HG02623 (cell line): ENCODE results near the gene HORMAD2.
"Not testable (repeated sequence)": the region's sequence is repeated elsewhere in the genome, so short reads cannot be mapped to it uniquely, and the experiment has no call there.

ENCODE experiments used
- ATAC-seq: cut with Tn5 transposase; IDR thresholded peaks from one replicate; pipeline ENCODE4 v1.9.1; 2021; ENCODE audit warnings: moderate library complexity; ENCODE audit not compliant: unreplicated experiment

Gene HORMAD2

GRCh38 chr22:30187094-30187493, 106.8 kb downstream of the HORMAD2 start:
- ATAC-seq = no peak

GRCh38 chr22:30187529-30188407, 107.5 kb downstream of the HORMAD2 start:
- ATAC-seq = no peak

DNA sequence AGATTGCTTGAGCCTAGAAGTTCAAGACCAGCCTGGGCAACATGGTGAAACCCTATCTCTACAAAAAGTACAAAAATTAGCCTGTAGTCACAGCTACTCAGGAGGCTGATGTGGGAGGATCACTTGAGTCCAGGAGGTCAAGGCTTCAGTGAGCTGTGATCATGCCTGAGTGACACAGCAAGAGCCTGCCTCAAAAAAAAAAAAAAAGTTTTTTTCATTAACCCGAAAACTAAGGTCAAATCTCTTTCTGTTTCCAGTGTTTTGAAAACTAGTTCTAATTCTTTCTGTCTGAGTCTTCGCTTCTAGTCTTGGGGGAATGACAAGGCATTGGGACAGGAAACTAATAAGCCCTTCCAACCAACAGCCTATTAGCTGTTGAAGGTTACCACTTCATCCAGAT, 108.6 kb downstream of the HORMAD2 start:
- ATAC-seq = no peak

DNA sequence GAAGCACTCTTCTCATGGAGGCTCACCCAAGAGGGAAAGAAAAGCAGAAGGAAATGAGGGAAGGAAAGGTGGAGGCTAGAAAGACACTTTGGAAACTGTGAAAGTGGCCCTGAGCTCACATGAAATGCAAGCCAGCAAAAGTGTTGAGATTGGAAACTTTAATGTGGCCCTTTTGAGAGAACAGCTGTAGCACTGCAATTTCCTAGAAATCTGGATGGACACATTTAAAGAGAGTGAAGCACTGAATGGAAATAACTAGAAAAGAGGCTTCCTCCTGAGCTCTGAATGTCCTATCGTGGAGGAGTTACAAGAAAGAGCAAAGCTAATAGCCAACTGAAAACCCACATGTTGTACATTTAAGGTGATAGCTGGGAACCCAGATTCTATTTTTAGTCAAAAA, 110.3 kb downstream of the HORMAD2 start:
- no peak for ATAC-seq

GRCh38 chr22:30191040-30191701, 110.9 kb downstream of the HORMAD2 start:
- ATAC-seq = no peak

GRCh38 chr22:30192427-30192826, 112.2 kb downstream of the HORMAD2 start:
- no peak for ATAC-seq

GRCh38 chr22:30193031-30193775, 112.9 kb downstream of the HORMAD2 start:
- no peak for ATAC-seq

DNA sequence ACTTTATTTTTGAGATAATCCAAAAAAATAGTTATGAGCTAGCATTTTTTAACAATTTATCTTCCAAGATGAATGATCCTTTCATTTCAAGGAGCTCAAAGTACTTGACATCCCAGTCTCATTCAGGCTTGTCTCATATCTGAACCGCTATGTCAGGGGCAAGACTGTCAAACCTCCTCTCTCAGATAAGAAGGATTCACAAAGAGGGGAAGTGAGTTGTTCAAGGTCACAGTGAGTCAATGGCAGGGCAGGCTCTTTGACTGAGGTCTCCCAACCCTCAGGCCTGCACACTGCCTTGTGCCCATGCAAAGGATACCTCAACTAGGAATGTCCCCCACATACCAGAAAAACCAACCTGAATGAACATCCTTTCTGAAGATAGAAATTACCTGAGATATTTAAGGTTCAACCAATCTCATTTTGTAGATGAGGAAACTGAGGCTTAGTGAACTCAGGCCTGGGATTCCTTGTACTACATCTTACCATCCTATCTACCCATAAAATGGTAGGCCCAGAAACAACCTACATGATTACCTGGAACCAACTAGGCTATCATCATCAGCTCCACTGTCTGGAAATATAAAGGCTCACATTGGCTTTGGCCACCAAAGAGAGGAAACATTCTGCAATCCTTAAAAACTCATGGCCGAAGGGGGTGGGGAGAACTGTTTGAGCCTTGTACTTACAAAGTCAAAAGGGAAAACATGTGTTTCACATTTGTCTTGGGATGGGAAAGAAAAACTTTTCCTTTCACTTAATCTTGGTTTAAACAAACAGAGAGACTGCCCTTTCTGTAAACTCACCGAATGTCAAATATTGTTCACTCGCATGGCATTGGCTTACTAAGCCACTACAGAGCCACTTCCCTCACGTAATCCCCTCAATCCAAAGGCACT, 115.2 kb downstream of the HORMAD2 start:
- no peak for ATAC-seq

GRCh38 chr22:30196141-30196879, 116.0 kb downstream of the HORMAD2 start:
- no peak for ATAC-seq

GRCh38 chr22:30196880-30197336, 116.6 kb downstream of the HORMAD2 start:
- no peak for ATAC-seq

DNA sequence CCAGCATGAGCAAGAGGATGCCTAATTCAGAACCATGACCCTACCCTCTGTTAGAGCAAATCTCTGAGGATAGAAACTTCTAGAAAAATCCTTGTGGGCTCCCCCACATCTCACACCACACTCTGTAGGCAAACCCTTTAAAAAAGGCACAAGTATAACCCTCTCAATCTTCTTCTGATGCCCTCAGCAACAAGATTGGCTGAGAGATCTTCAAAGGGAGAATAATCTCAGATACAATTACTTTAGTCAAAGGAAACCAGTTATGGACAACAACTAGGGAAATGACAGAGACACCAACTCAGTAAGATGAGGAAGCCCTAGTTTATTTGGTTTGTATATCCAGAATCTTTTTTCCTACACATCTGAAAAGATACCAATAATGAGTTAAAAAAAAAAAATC, 117.1 kb downstream of the HORMAD2 start:
- no peak for ATAC-seq

DNA sequence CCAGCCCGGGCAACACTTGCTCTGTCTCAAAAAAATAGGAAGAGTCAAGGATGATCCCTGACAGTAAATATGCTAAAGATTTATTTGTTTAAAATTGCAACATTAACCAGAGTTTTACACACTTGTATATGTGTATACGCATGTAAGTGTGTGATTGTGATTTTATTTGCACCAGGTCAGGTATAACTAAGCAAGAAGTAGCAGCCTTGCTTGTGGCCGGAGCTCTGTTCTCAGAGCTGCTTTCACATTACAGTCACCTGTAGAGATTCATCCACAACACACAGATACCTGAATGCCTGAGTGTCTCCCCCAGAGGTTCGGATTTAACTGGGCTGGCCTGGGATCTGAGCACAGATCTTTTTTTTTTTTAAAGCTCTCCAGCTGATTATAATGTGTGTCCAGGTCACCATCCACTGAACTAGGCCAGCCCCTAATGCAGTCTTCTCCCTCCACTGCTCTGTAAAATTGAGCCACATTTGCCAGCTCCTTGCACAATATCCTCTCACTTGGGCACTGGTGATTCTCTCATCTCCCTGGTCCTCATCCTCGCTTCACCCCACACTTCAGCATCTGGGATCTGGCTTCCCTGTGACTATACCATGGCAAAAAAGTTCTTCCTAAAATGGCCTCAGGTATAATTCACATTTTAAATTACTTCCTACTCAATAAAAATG, 118.0 kb downstream of the HORMAD2 start:
- ATAC-seq = no peak

DNA sequence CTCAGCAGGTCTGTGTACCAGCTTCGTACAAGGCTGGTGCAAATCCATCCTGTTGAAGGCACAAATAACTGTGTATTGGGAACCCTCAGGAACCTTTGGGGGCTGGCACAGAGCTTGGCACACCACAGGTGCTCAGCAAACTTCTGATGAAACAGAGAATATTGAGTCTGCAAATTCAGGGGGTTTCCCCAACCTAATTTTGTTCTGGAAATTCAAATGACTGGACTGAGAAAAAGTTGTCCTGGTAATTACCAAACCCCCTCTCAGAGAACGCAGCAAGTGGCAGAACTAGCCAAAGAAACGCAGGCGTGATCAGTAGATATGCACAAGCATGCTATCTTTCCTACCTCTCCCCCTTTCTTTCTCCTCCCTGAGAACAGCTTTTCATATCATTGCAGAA, 118.7 kb downstream of the HORMAD2 start:
- no peak for ATAC-seq

GRCh38 chr22:30200905-30201304, 120.6 kb downstream of the HORMAD2 start:
- not testable (repeated sequence) for ATAC-seq

DNA sequence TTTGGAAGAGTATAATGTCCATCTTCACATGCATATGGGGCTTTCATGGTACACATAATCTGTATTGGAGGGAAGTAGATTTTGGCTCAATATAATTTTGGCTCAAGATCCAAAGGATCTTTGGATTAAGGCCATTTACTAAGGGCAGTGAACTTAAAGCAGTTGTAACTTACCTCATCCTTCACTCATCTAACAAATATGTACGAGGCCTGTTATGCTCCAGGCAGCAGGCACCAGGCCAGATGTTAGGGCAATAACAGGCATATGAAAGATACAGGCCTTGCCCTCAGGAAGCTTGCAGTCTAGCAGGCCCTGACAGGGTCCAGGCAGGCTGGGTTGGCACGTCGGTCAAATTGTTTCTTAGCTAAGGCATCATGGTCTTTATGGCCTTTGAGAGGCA, 121.7 kb downstream of the HORMAD2 start:
- no peak for ATAC-seq

DNA sequence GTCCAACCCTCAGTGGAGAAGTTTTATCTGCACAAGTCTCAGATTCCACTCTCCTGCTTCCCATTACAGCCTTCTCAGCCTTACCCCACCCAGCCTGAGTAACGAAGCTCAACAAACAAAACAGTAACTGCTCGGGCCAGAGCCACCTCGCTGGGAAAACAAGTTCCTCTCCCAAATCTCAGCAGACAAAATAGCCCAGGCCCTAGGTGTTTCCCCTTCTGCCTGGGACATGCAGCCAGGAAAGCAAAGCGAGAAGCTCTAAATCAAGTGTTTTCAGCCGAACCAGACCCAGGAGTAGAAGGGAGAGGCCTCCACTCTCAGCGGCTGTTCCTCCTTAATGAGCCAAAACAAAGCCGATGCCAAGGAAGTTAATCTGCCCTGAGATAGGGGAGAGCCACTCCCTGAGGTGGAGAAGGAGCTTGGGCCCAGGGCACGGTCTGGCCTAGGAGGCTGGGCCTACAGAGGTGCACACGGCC, 122.3 kb downstream of the HORMAD2 start:
- no peak for ATAC-seq

- no peak for ATAC-seq
Measured at GRCh38 chr22:30204015-30204741, 123.9 kb downstream of the HORMAD2 start.

- no peak for ATAC-seq
Measured at GRCh38 chr22:30204742-30205111, 124.5 kb downstream of the HORMAD2 start.
